ENCODE results near the gene TPSB2. TPM values are rescaled to one million over a fixed set of nuclear protein-coding genes. Genes with fewer than 3 reads are reported as not detected.
"Not testable (repeated sequence)": the region's sequence is repeated elsewhere in the genome, so short reads cannot be mapped to it uniquely, and the experiment has no call there.

The TPSB2 gene
- total RNA-seq, result under 1 TPM in 2 of 3 donors, not detected in 1; 0.41 to 0.46 TPM

- not testable (repeated sequence) for H3K36me3 Mint-ChIP-seq (ENCODE audit: insufficient read depth); H3K4me3 Mint-ChIP-seq; H3K27me3 Mint-ChIP-seq (ENCODE audit: low read depth); ATAC-seq; H3K4me1 Mint-ChIP-seq (ENCODE audit: low read depth); H3K9me3 Mint-ChIP-seq; DNase-seq
These were observed at the start of gene TPSB2 for GRCh38 chr16:1230084-1230470. TSS of gene TPSB2 (minus strand) at chr16:1230184. CDS start at chr16:1229951, 233 bp downstream.

DNA sequence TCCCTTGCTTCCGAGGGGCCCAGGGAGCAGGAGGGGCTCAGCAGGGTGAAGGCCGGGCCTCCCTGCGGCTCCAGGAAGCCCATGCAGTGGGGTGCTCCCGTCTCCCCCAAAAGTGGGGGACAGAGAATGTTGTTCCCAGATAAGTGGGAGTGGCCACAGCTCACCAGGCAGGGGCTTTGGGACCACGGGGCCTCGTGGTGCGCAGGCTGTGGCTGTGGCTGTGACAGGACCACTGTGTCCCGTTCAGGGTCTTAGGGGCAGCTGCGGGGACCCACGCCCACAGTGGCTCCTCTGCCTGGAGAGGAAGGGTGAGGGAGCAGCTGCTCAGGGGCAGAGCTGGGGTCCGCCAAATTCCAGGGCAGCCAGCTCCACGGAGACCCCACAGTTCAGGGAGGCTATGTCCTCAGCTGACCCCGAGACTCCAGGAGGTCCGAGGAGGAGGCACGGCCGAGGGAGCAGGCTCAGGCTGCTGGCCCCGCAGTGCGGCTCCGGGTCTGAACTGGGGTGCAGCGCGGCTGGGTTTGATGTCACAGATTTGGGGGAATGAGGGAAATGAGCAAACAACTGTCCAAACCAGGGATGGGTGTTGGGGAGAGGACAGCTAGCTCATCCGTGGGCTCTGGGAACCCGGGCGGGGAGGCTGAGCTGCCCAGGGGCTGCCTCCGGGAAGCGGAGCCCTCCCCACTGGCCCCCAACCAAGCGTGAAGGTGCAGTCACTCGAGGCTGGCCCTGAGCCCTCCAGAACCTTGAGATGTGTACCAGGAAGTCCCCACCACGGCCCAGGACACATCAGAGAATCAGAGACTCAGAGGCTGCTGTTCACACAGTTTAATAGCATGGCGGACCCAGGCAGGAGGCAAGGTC is 49.3 kb upstream of the TPSB2 start:
- no peaks in the 10 kb centered on the region for H3K36me3 Mint-ChIP-seq (ENCODE audit: insufficient read depth)
- DNase-seq, result no peak
- H3K4me1 Mint-ChIP-seq (ENCODE audit: low read depth), result no peaks in the 10 kb centered on the region
- no peak for ATAC-seq
- no peaks in the 10 kb centered on the region for H3K9me3 Mint-ChIP-seq
- H3K27me3 Mint-ChIP-seq (ENCODE audit: low read depth), result peaks cover 21% of the 10 kb centered on the region
- H3K4me3 Mint-ChIP-seq, result no peak overlapping the region

DNA sequence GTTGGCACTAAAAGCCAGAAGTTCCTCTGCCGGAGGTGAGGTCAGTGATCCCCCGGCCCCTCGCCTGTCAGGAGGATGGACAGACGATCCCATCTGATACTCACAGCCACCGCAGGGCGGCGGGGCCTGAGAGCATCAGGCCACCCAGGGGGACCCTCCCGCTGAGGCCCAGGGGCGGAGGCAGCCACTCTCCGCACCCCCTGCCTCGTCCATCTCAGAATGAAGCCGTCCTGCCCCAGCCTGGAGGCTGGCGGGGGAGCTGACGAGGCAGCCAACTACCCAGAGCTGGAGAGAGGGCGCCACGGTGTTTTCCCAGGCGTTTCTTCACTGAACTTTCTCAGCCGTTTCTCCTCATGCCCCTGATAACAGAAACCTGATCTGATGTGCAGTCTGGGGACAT is 48.5 kb upstream of the TPSB2 start:
- Mint-ChIP-seq H3K36me3 (ENCODE audit: insufficient read depth) (no peaks in the 10 kb centered on the region), H3K4me3 (no peak overlapping the region), H3K4me1 (ENCODE audit: low read depth) (no peaks in the 10 kb centered on the region), H3K9me3 (no peaks in the 10 kb centered on the region), H3K27me3 (ENCODE audit: low read depth) (peaks cover 14% of the 10 kb centered on the region)
- DNase-seq (no peak), ATAC-seq (no peak)

DNA sequence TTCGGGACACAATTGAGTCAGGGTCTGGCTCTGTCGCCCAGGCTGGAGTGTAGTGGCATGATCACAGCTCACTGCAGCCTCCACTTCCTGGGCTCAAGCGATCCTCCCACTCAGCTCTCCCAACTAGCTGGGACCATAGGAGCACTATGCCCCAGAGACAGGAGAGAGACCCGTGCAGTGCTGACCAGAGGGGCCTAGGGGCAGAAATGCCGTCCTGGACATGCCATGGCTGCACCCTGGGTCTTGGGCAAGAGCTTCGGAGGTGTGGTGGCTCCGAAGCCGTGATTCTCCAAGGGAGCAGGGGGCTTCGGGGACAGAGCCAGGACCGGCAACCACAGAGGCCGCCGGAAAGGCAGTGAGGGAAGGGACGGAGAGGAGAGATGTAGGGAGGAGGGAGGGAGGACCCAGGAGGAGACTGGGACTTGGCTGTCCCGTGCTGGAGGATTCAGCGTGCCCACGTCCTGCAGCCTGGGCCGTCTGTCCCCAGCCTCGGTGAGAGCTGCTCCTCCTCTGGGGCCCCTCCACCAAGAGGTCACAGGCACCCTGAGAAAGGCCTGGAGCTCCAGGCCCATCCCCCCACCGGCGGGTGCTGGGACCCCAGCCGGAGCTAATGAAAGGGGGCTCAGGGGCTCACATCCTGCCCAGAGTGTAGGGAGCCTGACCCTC is 47.8 kb upstream of the TPSB2 start:
- H3K27me3 Mint-ChIP-seq (ENCODE audit: low read depth), result peaks cover 14% of the 10 kb centered on the region
- H3K4me3 Mint-ChIP-seq, result no peak overlapping the region
- no peak for DNase-seq
- no peaks in the 10 kb centered on the region for H3K36me3 Mint-ChIP-seq (ENCODE audit: insufficient read depth)
- H3K4me1 Mint-ChIP-seq (ENCODE audit: low read depth), result no peaks in the 10 kb centered on the region
- no peaks in the 10 kb centered on the region for H3K9me3 Mint-ChIP-seq
- no peak for ATAC-seq

DNA sequence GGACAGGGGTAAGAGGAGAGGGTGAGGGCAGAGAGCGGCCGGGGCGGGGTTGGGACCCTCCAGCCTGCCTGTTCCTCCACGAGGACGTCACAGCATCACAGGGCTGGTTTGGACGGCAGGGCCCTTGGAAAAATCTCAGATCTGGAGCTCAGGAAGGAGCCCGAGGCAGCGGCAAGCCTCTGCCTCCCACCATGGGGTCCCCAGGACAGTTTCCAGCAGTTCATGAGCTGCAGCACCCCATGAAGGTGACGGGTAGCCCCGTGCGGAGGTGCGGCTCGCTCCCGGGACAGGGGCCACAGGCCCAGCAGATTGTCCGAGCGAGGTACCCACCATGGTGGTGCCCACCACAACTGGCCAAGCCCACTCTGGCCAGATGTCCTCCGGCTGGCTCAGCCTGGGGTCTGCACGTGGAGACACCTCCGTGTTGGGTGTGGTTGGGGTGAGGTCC is 47.2 kb upstream of the TPSB2 start:
- peaks cover 14% of the 10 kb centered on the region for H3K27me3 Mint-ChIP-seq (ENCODE audit: low read depth)
- H3K4me1 Mint-ChIP-seq (ENCODE audit: low read depth), result no peaks in the 10 kb centered on the region
- H3K36me3 Mint-ChIP-seq (ENCODE audit: insufficient read depth), result no peaks in the 10 kb centered on the region
- H3K9me3 Mint-ChIP-seq, result no peaks in the 10 kb centered on the region
- no peak for DNase-seq
- ATAC-seq, result no peak
- no peak overlapping the region for H3K4me3 Mint-ChIP-seq

GRCh38 chr16:1276580-1276878 is 46.5 kb upstream of the TPSB2 start:
- no peak for ATAC-seq
- no peaks in the 10 kb centered on the region for H3K9me3 Mint-ChIP-seq

GRCh38 chr16:1275791-1276579 is 46.0 kb upstream of the TPSB2 start:
- no peaks in the 10 kb centered on the region for H3K9me3 Mint-ChIP-seq
- peaks cover 18% of the 10 kb centered on the region for H3K27me3 Mint-ChIP-seq (ENCODE audit: low read depth)
- ATAC-seq (no peak), DNase-seq (no peak)
- no peak overlapping the region for H3K4me3 Mint-ChIP-seq
- no peaks in the 10 kb centered on the region for H3K36me3 Mint-ChIP-seq (ENCODE audit: insufficient read depth)
- H3K4me1 Mint-ChIP-seq (ENCODE audit: low read depth), result peaks cover 1% of the 10 kb centered on the region

More at GRCh38 chr16:1276580-1276878, 46.5 kb upstream of the TPSB2 start:
- Mint-ChIP-seq H3K4me1 (ENCODE audit: low read depth) (no peaks in the 10 kb centered on the region), H3K4me3 (no peak overlapping the region), H3K36me3 (ENCODE audit: insufficient read depth) (no peaks in the 10 kb centered on the region), H3K27me3 (ENCODE audit: low read depth) (peaks cover 15% of the 10 kb centered on the region)
- DNase-seq, result no peak

DNA sequence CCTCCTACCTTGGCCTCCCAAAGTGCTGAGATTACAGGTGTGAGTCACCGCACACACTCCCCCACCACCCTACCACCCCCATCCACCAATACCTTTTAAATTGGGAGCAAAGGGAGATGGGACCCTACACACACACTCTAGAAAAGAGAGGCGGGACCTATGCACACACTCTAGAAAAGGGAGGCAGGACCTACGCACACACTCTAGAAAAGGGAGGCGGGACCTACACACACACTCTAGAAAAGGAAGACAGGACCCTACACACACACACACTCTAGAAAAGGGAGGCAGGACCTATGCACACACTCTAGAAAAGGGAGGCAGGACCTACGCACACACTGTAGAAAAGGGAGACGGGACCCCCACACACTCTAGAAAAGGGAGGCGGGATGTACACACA is 44.8 kb upstream of the TPSB2 start:
- H3K36me3 Mint-ChIP-seq (ENCODE audit: insufficient read depth), result no peaks in the 10 kb centered on the region
- no peak for DNase-seq
- no peak overlapping the region for H3K4me3 Mint-ChIP-seq
- H3K27me3 Mint-ChIP-seq (ENCODE audit: low read depth), result peaks cover 25% of the 10 kb centered on the region
- H3K9me3 Mint-ChIP-seq, result no peaks in the 10 kb centered on the region
- H3K4me1 Mint-ChIP-seq (ENCODE audit: low read depth), result peaks cover 1% of the 10 kb centered on the region
- ATAC-seq, result no peak

- no peak for DNase-seq
- Mint-ChIP-seq H3K9me3 (no peaks in the 10 kb centered on the region), H3K36me3 (ENCODE audit: insufficient read depth) (no peaks in the 10 kb centered on the region), H3K4me1 (ENCODE audit: low read depth) (peaks cover 1% of the 10 kb centered on the region), H3K4me3 (no peak overlapping the region), H3K27me3 (ENCODE audit: low read depth) (peaks cover 27% of the 10 kb centered on the region)
- ATAC-seq, result no peak
These were observed 43.8 kb upstream of the TPSB2 start for GRCh38 chr16:1273816-1274215.

DNA sequence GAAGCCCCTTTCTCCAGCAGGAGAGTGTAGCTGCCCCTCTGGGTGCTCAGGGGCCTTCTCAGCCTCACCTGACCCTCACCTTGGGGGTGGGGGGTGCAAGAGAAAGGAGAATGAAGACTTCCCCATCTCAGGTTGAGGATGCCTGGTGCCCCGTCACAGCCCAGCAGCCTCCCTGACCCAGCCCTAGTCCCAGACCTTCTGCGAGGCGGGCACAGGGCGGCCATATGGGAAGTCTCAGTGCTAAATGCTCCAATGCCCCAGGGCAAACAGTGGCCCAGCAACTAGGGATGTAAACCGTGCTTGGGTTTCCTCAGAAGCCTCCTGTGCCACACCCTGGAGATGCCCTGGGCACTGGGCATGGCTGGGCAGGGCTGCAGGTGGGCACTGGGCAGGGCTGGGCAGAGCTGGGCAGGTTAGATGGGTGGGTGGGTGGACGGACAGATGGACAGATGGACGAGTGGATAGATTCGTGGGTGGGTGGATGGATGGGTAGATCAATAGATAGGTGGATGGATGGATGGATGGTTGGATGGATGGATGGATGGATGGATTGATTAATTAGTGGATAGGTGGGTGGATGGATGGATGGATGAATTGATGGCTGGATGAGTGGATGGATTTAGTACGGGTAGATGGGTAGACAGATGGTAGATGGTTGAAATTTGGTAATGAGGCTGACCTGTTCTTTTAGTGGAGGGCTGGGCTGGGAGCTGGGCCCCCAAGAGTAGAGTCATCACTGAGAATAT is 42.6 kb upstream of the TPSB2 start:
- H3K36me3 Mint-ChIP-seq (ENCODE audit: insufficient read depth), result no peaks in the 10 kb centered on the region
- DNase-seq, result no peak

GRCh38 chr16:1271724-1272413 is 41.9 kb upstream of the TPSB2 start:
- peaks cover 21% of the 10 kb centered on the region for H3K27me3 Mint-ChIP-seq (ENCODE audit: low read depth)
- H3K36me3 Mint-ChIP-seq (ENCODE audit: insufficient read depth); H3K4me3 Mint-ChIP-seq; DNase-seq; ATAC-seq; H3K9me3 Mint-ChIP-seq; H3K4me1 Mint-ChIP-seq (ENCODE audit: low read depth): not testable (repeated sequence)

More for the DNA sequence above, 42.6 kb upstream of the TPSB2 start:
- peaks cover 1% of the 10 kb centered on the region for H3K4me1 Mint-ChIP-seq (ENCODE audit: low read depth)
- H3K9me3 Mint-ChIP-seq, result no peaks in the 10 kb centered on the region
- ATAC-seq, result no peak
- no peak overlapping the region for H3K4me3 Mint-ChIP-seq
- peaks cover 24% of the 10 kb centered on the region for H3K27me3 Mint-ChIP-seq (ENCODE audit: low read depth)

DNA sequence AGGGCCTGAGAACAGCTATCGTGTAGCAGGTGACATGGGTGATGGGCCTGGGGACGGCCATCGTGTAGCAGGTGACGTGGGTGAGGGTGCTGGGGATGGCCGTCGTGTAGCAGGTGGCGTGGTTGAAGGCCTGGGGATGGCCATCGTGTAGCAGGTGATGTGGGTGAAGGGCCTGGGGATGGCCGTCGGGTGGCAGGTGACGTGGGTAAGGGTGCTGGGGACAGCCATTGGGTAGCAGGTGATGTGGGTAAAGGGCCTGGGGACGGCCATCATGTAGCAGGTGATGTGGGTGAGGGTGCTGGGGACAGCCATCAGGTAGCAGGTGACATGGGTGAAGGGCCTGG is 41.4 kb upstream of the TPSB2 start:
- ATAC-seq, result no peak
- peaks cover 21% of the 10 kb centered on the region for H3K27me3 Mint-ChIP-seq (ENCODE audit: low read depth)
- no peak for DNase-seq
- H3K36me3 Mint-ChIP-seq (ENCODE audit: insufficient read depth), result no peaks in the 10 kb centered on the region
- H3K4me1 Mint-ChIP-seq (ENCODE audit: low read depth), result peaks cover 1% of the 10 kb centered on the region
- H3K9me3 Mint-ChIP-seq, result no peaks in the 10 kb centered on the region
- no peak overlapping the region for H3K4me3 Mint-ChIP-seq

GRCh38 chr16:1269418-1269817 is 39.4 kb upstream of the TPSB2 start:
- not testable (repeated sequence) for H3K4me3 Mint-ChIP-seq; H3K36me3 Mint-ChIP-seq (ENCODE audit: insufficient read depth); H3K4me1 Mint-ChIP-seq (ENCODE audit: low read depth); ATAC-seq; H3K9me3 Mint-ChIP-seq; DNase-seq
- peaks cover 14% of the 10 kb centered on the region for H3K27me3 Mint-ChIP-seq (ENCODE audit: low read depth)

Measured in activated T-cell treated with anti-CD3 and anti-CD28 coated beads, Interleukin-2, amount 50 U/mL, for 4 hours (primary cell).